ENCODE data around the gene FILIP1L.
A peak's percentile ranks its signal among the peaks of the same experiment; 100 is the strongest.

The FILIP1L gene

GRCh38 chr3:99854756-99855298, 259.5 kb downstream of the FILIP1L start:
- Mint-ChIP-seq H3K27ac (no peak overlapping the region), H3K9me3 (no peaks in the 10 kb centered on the region), H3K4me3 (no peak overlapping the region), H3K27me3 (ENCODE audit: low read depth, poor library complexity) (no peaks in the 10 kb centered on the region), H3K4me1 (peaks cover 6% of the 10 kb centered on the region), H3K36me3 (ENCODE audit: low read depth) (peaks cover 5% of the 10 kb centered on the region)
- TF ChIP-seq, protein P1, sequence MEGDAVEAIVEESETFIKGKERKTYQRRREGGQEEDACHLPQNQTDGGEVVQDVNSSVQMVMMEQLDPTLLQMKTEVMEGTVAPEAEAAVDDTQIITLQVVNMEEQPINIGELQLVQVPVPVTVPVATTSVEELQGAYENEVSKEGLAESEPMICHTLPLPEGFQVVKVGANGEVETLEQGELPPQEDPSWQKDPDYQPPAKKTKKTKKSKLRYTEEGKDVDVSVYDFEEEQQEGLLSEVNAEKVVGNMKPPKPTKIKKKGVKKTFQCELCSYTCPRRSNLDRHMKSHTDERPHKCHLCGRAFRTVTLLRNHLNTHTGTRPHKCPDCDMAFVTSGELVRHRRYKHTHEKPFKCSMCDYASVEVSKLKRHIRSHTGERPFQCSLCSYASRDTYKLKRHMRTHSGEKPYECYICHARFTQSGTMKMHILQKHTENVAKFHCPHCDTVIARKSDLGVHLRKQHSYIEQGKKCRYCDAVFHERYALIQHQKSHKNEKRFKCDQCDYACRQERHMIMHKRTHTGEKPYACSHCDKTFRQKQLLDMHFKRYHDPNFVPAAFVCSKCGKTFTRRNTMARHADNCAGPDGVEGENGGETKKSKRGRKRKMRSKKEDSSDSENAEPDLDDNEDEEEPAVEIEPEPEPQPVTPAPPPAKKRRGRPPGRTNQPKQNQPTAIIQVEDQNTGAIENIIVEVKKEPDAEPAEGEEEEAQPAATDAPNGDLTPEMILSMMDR (IDR thresholded peaks at IDR 0.05) = no peak
- DNase-seq = no peak

GRCh38 chr3:99852851-99853250, 261.4 kb downstream of the FILIP1L start:
- TF ChIP-seq, protein P1 (IDR thresholded peaks at IDR 0.05) = no peak
- H3K4me3 Mint-ChIP-seq = no peak overlapping the region
- no peak for DNase-seq
- no peaks in the 10 kb centered on the region for H3K4me1 Mint-ChIP-seq
- H3K27me3 Mint-ChIP-seq (ENCODE audit: low read depth, poor library complexity) = no peaks in the 10 kb centered on the region
- peaks cover 9% of the 10 kb centered on the region for H3K9me3 Mint-ChIP-seq
- peaks cover 5% of the 10 kb centered on the region for H3K36me3 Mint-ChIP-seq (ENCODE audit: low read depth)
- no peak overlapping the region for H3K27ac Mint-ChIP-seq

DNA sequence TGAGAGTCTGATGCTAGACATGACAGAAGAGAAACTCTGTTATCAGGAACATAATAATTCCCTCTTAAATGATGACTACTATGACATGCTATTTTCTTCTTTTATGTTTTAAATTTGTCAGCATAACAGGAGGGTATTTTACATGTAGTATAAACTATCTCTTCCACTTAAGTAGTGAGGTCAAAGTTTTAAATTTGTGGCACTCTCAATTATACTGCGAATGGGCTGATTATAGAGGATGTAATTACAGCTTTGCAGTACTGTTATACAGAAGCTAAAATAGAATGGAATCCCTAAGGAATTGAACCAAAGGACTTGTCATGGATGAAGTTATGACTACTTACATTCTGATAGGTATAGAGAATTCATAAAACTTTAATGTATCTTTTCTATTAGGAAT, 262.3 kb downstream of the FILIP1L start:
- Mint-ChIP-seq H3K9me3 (peaks cover 9% of the 10 kb centered on the region), H3K4me3 (no peak overlapping the region), H3K27me3 (ENCODE audit: low read depth, poor library complexity) (no peaks in the 10 kb centered on the region), H3K36me3 (ENCODE audit: low read depth) (peaks cover 5% of the 10 kb centered on the region), H3K27ac (no peak overlapping the region), H3K4me1 (no peaks in the 10 kb centered on the region)
- no peak for DNase-seq
- TF ChIP-seq, protein P1 (IDR thresholded peaks at IDR 0.05) = no peak

DNA sequence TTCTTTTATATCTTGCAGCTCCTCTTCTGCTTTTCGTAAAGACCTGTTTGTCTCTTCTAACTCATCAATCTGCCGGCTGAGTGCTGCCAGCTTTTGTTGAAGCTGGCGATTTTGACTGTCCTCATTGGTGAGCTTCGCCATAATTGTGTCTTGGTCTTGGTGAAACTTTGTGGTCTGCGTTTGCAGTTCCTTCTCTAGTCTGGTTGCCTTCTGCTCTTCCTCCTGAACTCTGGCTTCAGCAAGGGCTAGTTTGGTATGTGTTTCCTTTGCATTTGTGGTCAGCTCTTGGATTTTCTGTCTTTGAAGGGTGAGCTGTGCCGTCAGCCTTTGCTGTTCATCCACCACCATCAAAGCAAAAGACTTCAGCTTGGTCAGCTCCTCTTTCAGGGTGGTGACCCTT, 263.7 kb downstream of the FILIP1L start:
- Mint-ChIP-seq H3K27ac (no peak overlapping the region), H3K4me3 (no peak overlapping the region), H3K9me3 (peaks cover 9% of the 10 kb centered on the region), H3K27me3 (ENCODE audit: low read depth, poor library complexity) (no peaks in the 10 kb centered on the region), H3K36me3 (ENCODE audit: low read depth) (peaks cover 5% of the 10 kb centered on the region), H3K4me1 (peaks cover 5% of the 10 kb centered on the region)
- DNase-seq = no peak
- TF ChIP-seq, protein P1 (IDR thresholded peaks at IDR 0.05) = no peak

- Mint-ChIP-seq H3K4me1 (peaks cover 16% of the 10 kb centered on the region), H3K36me3 (ENCODE audit: low read depth) (peaks cover 5% of the 10 kb centered on the region), H3K4me3 (no peak overlapping the region), H3K9me3 (peaks cover 9% of the 10 kb centered on the region), H3K27ac (peak overlapping the region; percentile 41), H3K27me3 (ENCODE audit: low read depth, poor library complexity) (no peaks in the 10 kb centered on the region)
- TF ChIP-seq, protein P1 (IDR thresholded peaks at IDR 0.05) = no peak
- DNase-seq = no peak
These were observed 265.9 kb downstream of the FILIP1L start for GRCh38 chr3:99848433-99848832.

DNA sequence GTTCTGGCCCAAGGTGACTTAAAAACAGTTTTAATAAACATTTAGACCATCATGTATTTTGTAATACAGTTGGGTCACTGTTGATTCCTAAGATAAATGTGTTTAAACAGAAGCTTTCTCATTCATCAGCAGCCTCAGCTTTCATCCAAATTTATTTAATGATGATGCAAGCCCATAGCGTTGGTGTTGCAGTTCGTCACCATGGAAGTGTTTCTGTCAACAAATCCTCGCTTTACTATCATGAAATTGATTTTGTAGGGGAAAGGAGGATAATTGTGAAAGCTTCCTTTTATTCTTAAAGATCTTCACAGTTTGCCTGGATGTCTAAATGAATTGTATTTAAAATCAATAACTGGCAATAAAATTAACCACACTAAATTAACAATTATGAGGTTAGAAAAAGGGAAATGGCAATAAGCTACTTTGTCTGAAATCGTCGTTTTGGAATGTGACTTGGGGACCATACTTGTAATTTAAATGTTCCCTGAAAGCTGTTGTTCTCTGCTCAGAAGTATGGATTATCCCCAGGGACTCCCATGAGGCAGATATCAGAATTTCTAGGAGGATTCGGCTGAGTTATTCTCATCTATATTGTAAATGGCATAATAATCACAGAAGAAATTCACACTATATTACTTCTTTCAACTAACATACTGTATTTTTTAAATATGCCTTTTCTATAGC, 267.7 kb downstream of the FILIP1L start:
- Mint-ChIP-seq H3K27me3 (ENCODE audit: low read depth, poor library complexity) (no peaks in the 10 kb centered on the region), H3K27ac (no peak overlapping the region), H3K9me3 (peaks cover 9% of the 10 kb centered on the region), H3K4me1 (peaks cover 19% of the 10 kb centered on the region), H3K4me3 (no peak overlapping the region), H3K36me3 (ENCODE audit: low read depth) (no peaks in the 10 kb centered on the region)
- TF ChIP-seq, protein P1 (IDR thresholded peaks at IDR 0.05) = no peak
- no peak for DNase-seq

All from nephron progenitor cell (in vitro differentiated cells).